Stimulated activated naive CD4-positive, alpha-beta T cell treated with Interleukin-2 at 50 U/mL for 16 hours (primary cell): ENCODE data around the gene SEMA3B.
A peak's percentile ranks its signal among the peaks of the same experiment; 100 is the strongest.
"Not testable (repeated sequence)": the region's sequence is repeated elsewhere in the genome, so short reads cannot be mapped to it uniquely, and the experiment has no call there.

Experiments used
- DNase-seq: peaks from one replicate; lab custom pipeline; 2025; lab: John Stamatoyannopoulos, UW

Gene SEMA3B

GRCh38 chr3:50272911-50273688 lies 4.2 kb downstream of the SEMA3B start:
- peak; percentile 83 for DNase-seq

- DNase-seq = no peak
Observed at GRCh38 chr3:50273689-50274065, 4.7 kb downstream of the SEMA3B start.

GRCh38 chr3:50274371-50275104 lies 5.6 kb downstream of the SEMA3B start:
- DNase-seq = peak; percentile 66

- DNase-seq = no peak
Observed at GRCh38 chr3:50275141-50275995, 6.4 kb downstream of the SEMA3B start.

GRCh38 chr3:50275996-50276761 lies 7.2 kb downstream of the SEMA3B start:
- peak; percentile 25 for DNase-seq

GRCh38 chr3:50276762-50277101 lies 7.8 kb downstream of the SEMA3B start:
- DNase-seq = no peak

- no peak for DNase-seq
Observed at GRCh38 chr3:50278123-50278879, 9.4 kb downstream of the SEMA3B start.

- DNase-seq = no peak
Observed at GRCh38 chr3:50278880-50279224, 9.9 kb downstream of the SEMA3B start, which contains the start of gene LSMEM2. Gene LSMEM2 (plus strand): TSS chr3:50279087. CDS start chr3:50279114, 27 bp downstream.

GRCh38 chr3:50279255-50280016 lies 10.5 kb downstream of the SEMA3B start:
- no peak for DNase-seq

GRCh38 chr3:50284121-50284520 lies 15.2 kb downstream of the SEMA3B start:
- DNase-seq = not testable (repeated sequence)

- DNase-seq = no peak
Observed at GRCh38 chr3:50286322-50287227, 17.6 kb downstream of the SEMA3B start.

GRCh38 chr3:50287262-50287661 lies 18.3 kb downstream of the SEMA3B start:
- DNase-seq = no peak

GRCh38 chr3:50288387-50289007 lies 19.6 kb downstream of the SEMA3B start:
- DNase-seq = no peak

GRCh38 chr3:50289130-50289529 lies 20.2 kb downstream of the SEMA3B start:
- DNase-seq = no peak

- DNase-seq = no peak
Observed at GRCh38 chr3:50290161-50290641, 21.3 kb downstream of the SEMA3B start.

- peak; percentile 96 for DNase-seq
Observed at GRCh38 chr3:50292159-50293078, 23.5 kb downstream of the SEMA3B start, which contains the start of gene IFRD2. Gene IFRD2 (minus strand): TSS chr3:50292429. CDS start chr3:50292274, 155 bp downstream.

GRCh38 chr3:50293079-50293801 lies 24.3 kb downstream of the SEMA3B start:
- DNase-seq = no peak
